ENCODE measurements around the gene ERP29. TPM values are rescaled to one million over a fixed set of nuclear protein-coding genes. Genes with fewer than 3 reads are reported as not detected.

ERP29 gene
- total and polyA plus RNA-seq, 2 experiments from 2014 or later = 61.4 to 87.0 TPM

DNA sequence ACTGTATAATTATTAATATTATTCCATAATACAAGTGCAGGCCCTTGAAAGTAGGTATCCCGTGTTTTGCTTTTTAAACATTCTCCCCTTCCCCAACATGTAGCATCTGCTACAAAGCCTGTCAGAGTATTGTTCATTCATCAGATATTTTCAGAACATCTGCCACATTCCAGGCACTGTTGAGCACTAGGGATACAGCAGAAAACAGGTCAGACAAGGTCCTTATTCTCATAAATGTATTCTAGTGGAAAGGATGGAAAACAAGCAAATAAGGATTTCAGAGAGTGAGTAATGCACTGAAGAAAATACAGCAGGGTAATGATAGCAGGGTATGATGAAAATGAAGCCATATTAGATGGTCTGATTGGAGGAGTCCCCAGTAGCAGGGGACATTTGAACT is 3.8 kb downstream of the ERP29 start:
- no peaks in the 10 kb centered on the region for H3K9me3 ChIP-seq (ENCODE audit: low read depth)
- H3K79me2 ChIP-seq (ENCODE audit: insufficient read depth) = peaks cover 84% of the 10 kb centered on the region
- in situ Hi-C loops (cut with MboI) = no loop called here
- DNase-seq = no peak
- H3K27ac ChIP-seq = no peak overlapping the region
- H3K36me3 ChIP-seq (ENCODE audit: low read depth) = peaks cover 5% of the 10 kb centered on the region; the same call in 1 of the 2 replicates
- 95 to 100% methylated on average over 1 of the region's 1 CpG for WGBS, 2 experiments (ENCODE audit: low coverage in 1 of 2, low lambda C conversion rate in 2 of 2, missing lambda C conversion rate in 2 of 2)
- peaks cover 32% of the 10 kb centered on the region for H3F3A ChIP-seq (ENCODE audit: insufficient read depth)
- peaks cover 31% of the 10 kb centered on the region for H3K4me1 ChIP-seq (ENCODE audit: insufficient read depth)
- H3K4me2 ChIP-seq (ENCODE audit: unreplicated experiment) = no peak overlapping the region
- TF ChIP-seq EZH2phosphoT487 (IDR thresholded peaks at IDR 0.05; ENCODE audit: insufficient read depth, low read depth) (no peak), EZH2 (IDR thresholded peaks at IDR 0.05; ENCODE audit: insufficient read depth, poor library complexity, severe bottlenecking) (no peak)
- no peak overlapping the region for H2AFZ ChIP-seq
- H3K27me3 ChIP-seq (replicated peaks; ENCODE audit: insufficient read depth) = no peaks in the 10 kb centered on the region
- H3K4me3 ChIP-seq = no peak overlapping the region
- no peaks in the 10 kb centered on the region for H3K9me2 ChIP-seq (ENCODE audit: insufficient read depth)
- H3K9ac ChIP-seq = no peak overlapping the region
- H4K20me1 ChIP-seq (ENCODE audit: insufficient read depth) = no peaks in the 10 kb centered on the region

DNA sequence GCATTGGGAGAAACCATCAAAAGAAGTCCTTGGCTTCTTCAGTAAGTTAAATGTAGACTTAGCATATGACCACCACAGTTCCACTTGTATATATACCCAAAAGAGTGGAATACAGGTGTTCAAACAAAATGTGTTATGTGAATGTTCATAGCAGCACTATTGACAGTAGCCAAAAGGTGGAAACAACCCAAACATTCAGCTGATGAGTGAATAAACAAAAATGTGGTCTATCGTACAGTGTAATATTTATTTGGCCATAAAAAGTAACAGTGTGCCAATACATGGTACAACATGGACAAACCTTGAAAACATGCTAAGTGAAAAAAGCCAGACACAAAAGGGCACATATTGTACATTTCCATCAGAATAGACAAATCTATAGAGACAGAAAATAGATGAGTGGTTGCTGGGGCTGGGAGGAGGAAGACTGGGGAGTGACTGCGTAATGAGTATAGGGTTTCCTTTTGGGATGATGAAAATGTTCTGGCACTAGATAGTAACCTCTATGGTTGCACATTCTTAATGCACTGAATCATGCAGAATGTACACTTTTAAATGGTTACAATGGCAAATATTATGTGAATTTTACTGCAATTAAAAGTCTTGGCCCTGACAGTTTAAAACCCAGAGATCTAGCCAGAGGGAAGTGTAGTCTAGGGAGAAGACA is 5.5 kb downstream of the ERP29 start:
- H3K27me3 ChIP-seq (replicated peaks; ENCODE audit: insufficient read depth) = no peaks in the 10 kb centered on the region
- H3K4me2 ChIP-seq (ENCODE audit: unreplicated experiment) = peak overlapping the region; percentile 52
- no peaks in the 10 kb centered on the region for H3K9me2 ChIP-seq (ENCODE audit: insufficient read depth)
- H3K36me3 ChIP-seq (ENCODE audit: low read depth) = peaks cover 18% of the 10 kb centered on the region
- H2AFZ ChIP-seq = no peak overlapping the region
- H3K4me1 ChIP-seq (ENCODE audit: insufficient read depth) = peaks cover 27% of the 10 kb centered on the region
- no peaks in the 10 kb centered on the region for H3K9me3 ChIP-seq (ENCODE audit: low read depth)
- H3K79me2 ChIP-seq (ENCODE audit: insufficient read depth) = peaks cover 95% of the 10 kb centered on the region
- in situ Hi-C loops (cut with MboI) = no loop called here
- peak overlapping the region; percentile 59 for H3K27ac ChIP-seq
- 23 to 43% methylated on average over 2 of the region's 2 CpGs for WGBS, 2 experiments (ENCODE audit: low coverage in 1 of 2, low lambda C conversion rate in 2 of 2, missing lambda C conversion rate in 2 of 2)
- H3K9ac ChIP-seq = no peak overlapping the region
- no peaks in the 10 kb centered on the region for H4K20me1 ChIP-seq (ENCODE audit: insufficient read depth)
- TF ChIP-seq EZH2 (IDR thresholded peaks at IDR 0.05; ENCODE audit: insufficient read depth, poor library complexity, severe bottlenecking) (no peak), EZH2phosphoT487 (IDR thresholded peaks at IDR 0.05; ENCODE audit: insufficient read depth, low read depth) (no peak)
- peak overlapping the region; percentile 11; the same call in 1 of the 2 replicates for H3K4me3 ChIP-seq
- H3F3A ChIP-seq (ENCODE audit: insufficient read depth) = peaks cover 32% of the 10 kb centered on the region
- DNase-seq = peak; percentile 85

DNA sequence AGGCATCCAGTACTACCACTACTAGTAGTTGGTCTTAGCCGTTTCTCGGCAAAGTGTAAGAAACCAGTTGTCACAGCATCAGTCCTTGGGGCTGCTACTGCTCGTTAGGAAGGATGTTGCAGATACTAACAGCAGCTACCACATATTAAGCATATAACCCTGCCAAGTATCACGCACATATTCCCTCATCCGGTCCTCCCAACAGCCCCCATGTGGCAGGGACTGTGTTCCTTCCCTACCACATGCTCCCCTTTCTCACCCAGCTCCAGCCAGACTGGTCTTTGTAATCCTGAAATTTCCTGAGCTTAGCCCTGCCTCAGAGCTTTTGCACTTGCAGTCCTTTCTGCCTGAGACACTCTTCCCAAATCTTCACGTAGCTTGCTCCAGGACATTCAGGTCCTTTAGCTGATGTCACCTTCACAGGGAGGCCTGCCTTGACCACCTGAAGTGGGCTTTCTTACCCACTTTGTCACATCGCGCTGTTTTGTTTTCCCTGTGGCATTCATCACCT is 7.8 kb downstream of the ERP29 start:
- Histone ChIP-seq H3K4me2 (ENCODE audit: unreplicated experiment) (no peak overlapping the region), H3K9me2 (ENCODE audit: insufficient read depth) (no peaks in the 10 kb centered on the region), H3K9ac (no peak overlapping the region), H3K4me1 (ENCODE audit: insufficient read depth) (peaks cover 20% of the 10 kb centered on the region), H3K4me3 (no peak overlapping the region), H3K9me3 (ENCODE audit: low read depth) (no peaks in the 10 kb centered on the region), H3F3A (ENCODE audit: insufficient read depth) (peaks cover 39% of the 10 kb centered on the region), H3K36me3 (ENCODE audit: low read depth) (peaks cover 24% of the 10 kb centered on the region), H3K27ac (no peak overlapping the region), H3K27me3 (replicated peaks; ENCODE audit: insufficient read depth) (no peaks in the 10 kb centered on the region), H3K79me2 (ENCODE audit: insufficient read depth) (peaks cover 82% of the 10 kb centered on the region), H4K20me1 (ENCODE audit: insufficient read depth) (no peaks in the 10 kb centered on the region), H2AFZ (no peak overlapping the region)
- no peak for DNase-seq
- 91 to 92% methylated on average over 8 of the region's 8 CpGs for WGBS, 2 experiments (ENCODE audit: low coverage in 1 of 2, low lambda C conversion rate in 2 of 2, missing lambda C conversion rate in 2 of 2)
- TF ChIP-seq EZH2phosphoT487 (IDR thresholded peaks at IDR 0.05; ENCODE audit: insufficient read depth, low read depth) (no peak), EZH2 (IDR thresholded peaks at IDR 0.05; ENCODE audit: insufficient read depth, poor library complexity, severe bottlenecking) (no peak)
- in situ Hi-C loops (cut with MboI) = no loop called here

DNA sequence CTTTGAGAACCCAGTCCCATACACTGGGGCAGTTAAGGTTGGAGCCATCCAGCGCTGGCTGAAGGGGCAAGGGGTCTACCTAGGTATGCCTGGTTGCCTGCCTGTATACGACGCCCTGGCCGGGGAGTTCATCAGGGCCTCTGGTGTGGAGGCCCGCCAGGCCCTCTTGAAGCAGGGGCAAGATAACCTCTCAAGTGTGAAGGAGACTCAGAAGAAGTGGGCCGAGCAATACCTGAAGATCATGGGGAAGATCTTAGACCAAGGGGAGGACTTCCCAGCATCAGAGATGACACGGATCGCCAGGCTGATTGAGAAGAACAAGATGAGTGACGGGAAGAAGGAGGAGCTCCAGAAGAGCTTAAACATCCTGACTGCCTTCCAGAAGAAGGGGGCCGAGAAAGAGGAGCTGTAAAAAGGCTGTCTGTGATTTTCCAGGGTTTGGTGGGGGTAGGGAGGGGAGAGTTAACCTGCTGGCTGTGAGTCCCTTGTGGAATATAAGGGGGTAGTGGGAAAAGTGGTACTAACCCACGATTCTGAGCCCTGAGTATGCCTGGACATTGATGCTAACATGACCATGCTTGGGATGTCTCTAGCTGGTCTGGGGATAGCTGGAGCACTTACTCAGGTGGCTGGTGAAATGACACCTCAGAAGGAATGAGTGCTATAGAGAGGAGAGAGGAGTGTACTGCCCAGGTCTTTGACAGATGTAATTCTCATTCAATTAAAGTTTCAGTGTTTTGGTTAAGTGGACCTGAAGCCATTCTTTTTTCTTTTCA is 9.2 kb downstream of the ERP29 start:
- 79 to 84% methylated on average over 11 of the region's 11 CpGs for WGBS, 2 experiments (ENCODE audit: low coverage in 1 of 2, low lambda C conversion rate in 2 of 2, missing lambda C conversion rate in 2 of 2)
- Histone ChIP-seq H3K9me3 (ENCODE audit: low read depth) (no peaks in the 10 kb centered on the region), H3K27ac (no peak overlapping the region), H3K4me3 (no peak overlapping the region), H3K9me2 (ENCODE audit: insufficient read depth) (no peaks in the 10 kb centered on the region), H3F3A (ENCODE audit: insufficient read depth) (peaks cover 44% of the 10 kb centered on the region), H3K4me2 (ENCODE audit: unreplicated experiment) (no peak overlapping the region), H3K4me1 (ENCODE audit: insufficient read depth) (peaks cover 20% of the 10 kb centered on the region), H3K9ac (no peak overlapping the region), H3K79me2 (ENCODE audit: insufficient read depth) (peaks cover 67% of the 10 kb centered on the region), H3K36me3 (ENCODE audit: low read depth) (peaks cover 25% of the 10 kb centered on the region), H4K20me1 (ENCODE audit: insufficient read depth) (no peaks in the 10 kb centered on the region), H2AFZ (no peak overlapping the region), H3K27me3 (replicated peaks; ENCODE audit: insufficient read depth) (no peaks in the 10 kb centered on the region)
- TF ChIP-seq EZH2phosphoT487 (IDR thresholded peaks at IDR 0.05; ENCODE audit: insufficient read depth, low read depth) = no peak
- in situ Hi-C loops (cut with MboI) = no loop called here
- no peak for DNase-seq
